HL-60 (cell line): ENCODE results near the gene WEE2.

Source experiments
- DNase-seq, 2 experiments: peaks; one replicate each; pipeline ENCODE4 v3.0.0-alpha.2; 2010 to 2020; ENCODE audit warnings: low read depth in 1 of 2, low spot score in 1 of 2
- H3K27ac ChIP-seq: fragments of 250-450 bp; sonication (Bioruptor Pico); replicated peaks from 2 replicates; pipeline ENCODE4 v1.5.1; 2020; ENCODE audit warnings: mild to moderate bottlenecking, moderate library complexity
- H3K27me3 ChIP-seq: fragments of 250-450 bp; sonication (Bioruptor Pico); 2 replicates; pipeline ENCODE4 v1.5.1; 2021; ENCODE audit warnings: mild to moderate bottlenecking, moderate library complexity; ENCODE audit not compliant: insufficient read depth, poor library complexity, severe bottlenecking
- H3K4me3 ChIP-seq: replicated peaks from 2 replicates; pipeline ENCODE4 v1.5.1; 2011; ENCODE audit warnings: mild to moderate bottlenecking, control low read depth, low read length; ENCODE audit not compliant: insufficient read depth
- GABPA ChIP-seq: IDR thresholded peaks from 2 replicates; pipeline ENCODE4 v1.6.1; 2012; ENCODE audit warnings: low read depth
- POLR2AphosphoS5 ChIP-seq: IDR thresholded peaks from 2 replicates; pipeline ENCODE4 v1.6.1; 2012; ENCODE audit warnings: low read depth
- SPI1 ChIP-seq: IDR thresholded peaks from 2 replicates; pipeline ENCODE4 v1.6.1; 2012; ENCODE audit warnings: low read depth, mild to moderate bottlenecking, borderline replicate concordance
- TF ChIP-seq, protein P1 (sequence below): IDR thresholded peaks from 2 replicates; pipeline ENCODE4 v1.6.1; 2012; ENCODE audit warnings: low read depth; ENCODE audit not compliant: insufficient replicate concordance
- TF ChIP-seq, protein P2 (sequence below): IDR thresholded peaks from one replicate; pipeline ENCODE4 v1.5.1; 2011; ENCODE audit warnings: low read length, control low read depth, inconsistent platforms; ENCODE audit not compliant: insufficient read depth

Gene WEE2

DNA sequence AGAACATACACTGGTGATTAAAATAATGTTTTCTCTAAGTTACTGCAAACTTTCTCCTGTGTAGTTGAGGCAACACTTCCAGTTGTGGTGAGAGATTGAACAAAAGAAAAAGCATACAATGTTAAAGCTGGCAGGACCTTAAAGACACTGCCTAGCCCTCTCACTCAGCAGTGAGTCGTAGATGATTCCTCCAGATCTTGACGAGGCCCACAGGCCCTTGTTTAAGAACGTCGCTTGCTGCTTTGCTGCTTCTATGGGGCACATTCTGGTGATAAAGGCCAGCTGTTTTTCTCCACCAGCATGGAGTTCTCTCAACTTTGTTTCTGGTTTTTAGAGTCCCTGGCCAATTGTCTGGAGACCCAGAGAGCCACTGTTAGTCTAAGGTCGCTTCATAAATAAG, 3.4 kb upstream of the WEE2 start:
- TF ChIP-seq, protein P1, sequence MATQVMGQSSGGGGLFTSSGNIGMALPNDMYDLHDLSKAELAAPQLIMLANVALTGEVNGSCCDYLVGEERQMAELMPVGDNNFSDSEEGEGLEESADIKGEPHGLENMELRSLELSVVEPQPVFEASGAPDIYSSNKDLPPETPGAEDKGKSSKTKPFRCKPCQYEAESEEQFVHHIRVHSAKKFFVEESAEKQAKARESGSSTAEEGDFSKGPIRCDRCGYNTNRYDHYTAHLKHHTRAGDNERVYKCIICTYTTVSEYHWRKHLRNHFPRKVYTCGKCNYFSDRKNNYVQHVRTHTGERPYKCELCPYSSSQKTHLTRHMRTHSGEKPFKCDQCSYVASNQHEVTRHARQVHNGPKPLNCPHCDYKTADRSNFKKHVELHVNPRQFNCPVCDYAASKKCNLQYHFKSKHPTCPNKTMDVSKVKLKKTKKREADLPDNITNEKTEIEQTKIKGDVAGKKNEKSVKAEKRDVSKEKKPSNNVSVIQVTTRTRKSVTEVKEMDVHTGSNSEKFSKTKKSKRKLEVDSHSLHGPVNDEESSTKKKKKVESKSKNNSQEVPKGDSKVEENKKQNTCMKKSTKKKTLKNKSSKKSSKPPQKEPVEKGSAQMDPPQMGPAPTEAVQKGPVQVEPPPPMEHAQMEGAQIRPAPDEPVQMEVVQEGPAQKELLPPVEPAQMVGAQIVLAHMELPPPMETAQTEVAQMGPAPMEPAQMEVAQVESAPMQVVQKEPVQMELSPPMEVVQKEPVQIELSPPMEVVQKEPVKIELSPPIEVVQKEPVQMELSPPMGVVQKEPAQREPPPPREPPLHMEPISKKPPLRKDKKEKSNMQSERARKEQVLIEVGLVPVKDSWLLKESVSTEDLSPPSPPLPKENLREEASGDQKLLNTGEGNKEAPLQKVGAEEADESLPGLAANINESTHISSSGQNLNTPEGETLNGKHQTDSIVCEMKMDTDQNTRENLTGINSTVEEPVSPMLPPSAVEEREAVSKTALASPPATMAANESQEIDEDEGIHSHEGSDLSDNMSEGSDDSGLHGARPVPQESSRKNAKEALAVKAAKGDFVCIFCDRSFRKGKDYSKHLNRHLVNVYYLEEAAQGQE, result no peak
- TF ChIP-seq POLR2AphosphoS5 (no peak), GABPA (no peak), SPI1 (no peak)
- TF ChIP-seq, protein P2, sequence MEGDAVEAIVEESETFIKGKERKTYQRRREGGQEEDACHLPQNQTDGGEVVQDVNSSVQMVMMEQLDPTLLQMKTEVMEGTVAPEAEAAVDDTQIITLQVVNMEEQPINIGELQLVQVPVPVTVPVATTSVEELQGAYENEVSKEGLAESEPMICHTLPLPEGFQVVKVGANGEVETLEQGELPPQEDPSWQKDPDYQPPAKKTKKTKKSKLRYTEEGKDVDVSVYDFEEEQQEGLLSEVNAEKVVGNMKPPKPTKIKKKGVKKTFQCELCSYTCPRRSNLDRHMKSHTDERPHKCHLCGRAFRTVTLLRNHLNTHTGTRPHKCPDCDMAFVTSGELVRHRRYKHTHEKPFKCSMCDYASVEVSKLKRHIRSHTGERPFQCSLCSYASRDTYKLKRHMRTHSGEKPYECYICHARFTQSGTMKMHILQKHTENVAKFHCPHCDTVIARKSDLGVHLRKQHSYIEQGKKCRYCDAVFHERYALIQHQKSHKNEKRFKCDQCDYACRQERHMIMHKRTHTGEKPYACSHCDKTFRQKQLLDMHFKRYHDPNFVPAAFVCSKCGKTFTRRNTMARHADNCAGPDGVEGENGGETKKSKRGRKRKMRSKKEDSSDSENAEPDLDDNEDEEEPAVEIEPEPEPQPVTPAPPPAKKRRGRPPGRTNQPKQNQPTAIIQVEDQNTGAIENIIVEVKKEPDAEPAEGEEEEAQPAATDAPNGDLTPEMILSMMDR, result no peak
- peaks cover 4% of the 10 kb centered on the region for H3K27me3 ChIP-seq
- no peak for DNase-seq

DNA sequence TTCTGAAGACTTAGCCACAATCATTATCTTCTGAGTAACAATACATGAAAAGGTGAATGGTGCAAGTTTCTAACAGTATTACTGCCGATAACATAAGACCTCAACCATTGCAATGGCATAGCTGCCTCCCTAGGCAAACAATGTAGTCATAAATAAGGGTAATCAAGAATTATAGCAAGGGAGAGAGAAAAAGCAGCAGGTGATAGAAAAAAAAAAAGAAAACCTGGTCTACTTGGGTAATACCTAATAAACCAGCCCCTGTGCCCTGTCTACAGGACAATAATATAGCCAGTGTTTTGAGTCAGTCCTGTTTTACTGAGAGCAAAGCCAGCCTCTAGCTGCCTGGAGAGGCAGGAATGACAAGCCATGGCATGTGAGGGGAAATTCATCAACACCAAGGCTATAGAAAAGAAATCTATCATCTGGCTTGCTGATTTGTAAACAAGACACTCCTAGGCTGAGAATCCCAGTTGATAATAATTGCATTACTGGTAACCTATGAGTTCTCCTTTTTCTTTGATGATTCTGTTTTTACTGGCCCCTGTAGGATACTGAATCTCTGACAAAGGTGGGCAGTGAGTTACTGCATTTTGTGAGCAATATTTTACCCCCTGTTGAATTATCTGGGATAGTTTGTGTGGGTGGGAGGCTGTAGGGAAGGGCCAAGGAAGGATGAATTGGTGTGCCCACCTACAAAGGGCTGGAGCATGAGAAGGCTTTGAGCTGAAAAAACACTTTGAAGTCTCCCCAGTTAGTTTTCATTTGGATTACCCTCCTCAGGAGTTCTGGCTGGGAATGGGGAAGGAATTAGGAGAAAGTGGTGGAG, 1.7 kb upstream of the WEE2 start:
- no peak for DNase-seq
- Histone ChIP-seq H3K27ac (no peak overlapping the region), H3K4me3 (no peak overlapping the region), H3K27me3 (peaks cover 4% of the 10 kb centered on the region)
- TF ChIP-seq GABPA (no peak), POLR2AphosphoS5 (no peak), SPI1 (no peak)
- TF ChIP-seq, protein P1, result no peak
- TF ChIP-seq, protein P2, result no peak

More for the DNA sequence above, 3.4 kb upstream of the WEE2 start:
- no peak overlapping the region for H3K27ac ChIP-seq
- no peak overlapping the region for H3K4me3 ChIP-seq

DNA sequence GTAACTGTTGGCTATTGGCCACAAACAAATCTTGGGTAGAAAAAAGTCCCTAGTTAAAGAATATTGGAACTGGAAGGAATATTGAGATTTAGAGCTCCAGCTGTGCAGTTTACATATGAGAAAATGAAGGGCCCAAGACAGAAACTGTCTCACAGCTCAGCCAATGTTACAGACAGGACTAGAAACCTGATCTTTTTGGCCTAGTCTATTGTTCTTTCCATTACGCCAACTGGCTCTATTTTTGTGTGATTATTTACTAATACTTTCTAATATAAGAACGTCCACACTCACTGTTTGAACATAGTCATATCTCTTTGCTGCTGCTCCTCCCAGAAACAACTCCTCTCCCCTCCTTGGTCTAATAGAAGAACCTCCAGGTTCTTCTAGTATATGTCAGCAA, 1.2 kb downstream of the WEE2 start:
- Histone ChIP-seq H3K27me3 (no peaks in the 10 kb centered on the region), H3K4me3 (no peak overlapping the region), H3K27ac (no peak overlapping the region)
- TF ChIP-seq, protein P2, result no peak
- DNase-seq, result no peak

DNA sequence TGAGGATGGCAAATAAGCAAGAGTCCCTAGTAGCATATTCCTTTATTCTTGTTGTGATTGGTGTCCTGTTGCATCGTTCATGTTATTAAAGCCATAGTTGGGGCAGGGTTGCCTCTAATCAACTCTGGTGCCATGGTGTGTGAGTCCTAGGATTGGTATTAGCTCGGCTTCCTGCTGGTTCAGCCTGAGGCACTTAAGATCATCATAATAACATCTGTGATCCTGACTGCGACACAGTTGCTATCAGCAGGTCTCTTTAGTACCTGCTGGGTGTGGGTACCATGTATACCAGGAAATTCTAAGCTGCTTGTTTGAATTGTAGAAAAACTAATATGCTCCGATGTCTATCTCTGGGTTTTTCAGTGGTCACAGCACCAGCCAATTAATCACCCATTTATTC, 1.6 kb downstream of the WEE2 start:
- no peak overlapping the region for H3K4me3 ChIP-seq

More for the DNA sequence above, 1.6 kb downstream of the WEE2 start:
- no peaks in the 10 kb centered on the region for H3K27me3 ChIP-seq
- no peak for TF ChIP-seq POLR2AphosphoS5
- no peak for TF ChIP-seq GABPA
- TF ChIP-seq, protein P1, result no peak
- no peak for TF ChIP-seq SPI1
- TF ChIP-seq, protein P2, result no peak
- no peak for DNase-seq
- H3K27ac ChIP-seq, result no peak overlapping the region
